Measurements from ENCODE around the gene PIRT.
A peak's percentile ranks its signal among the peaks of the same experiment; 100 is the strongest.

DNA sequence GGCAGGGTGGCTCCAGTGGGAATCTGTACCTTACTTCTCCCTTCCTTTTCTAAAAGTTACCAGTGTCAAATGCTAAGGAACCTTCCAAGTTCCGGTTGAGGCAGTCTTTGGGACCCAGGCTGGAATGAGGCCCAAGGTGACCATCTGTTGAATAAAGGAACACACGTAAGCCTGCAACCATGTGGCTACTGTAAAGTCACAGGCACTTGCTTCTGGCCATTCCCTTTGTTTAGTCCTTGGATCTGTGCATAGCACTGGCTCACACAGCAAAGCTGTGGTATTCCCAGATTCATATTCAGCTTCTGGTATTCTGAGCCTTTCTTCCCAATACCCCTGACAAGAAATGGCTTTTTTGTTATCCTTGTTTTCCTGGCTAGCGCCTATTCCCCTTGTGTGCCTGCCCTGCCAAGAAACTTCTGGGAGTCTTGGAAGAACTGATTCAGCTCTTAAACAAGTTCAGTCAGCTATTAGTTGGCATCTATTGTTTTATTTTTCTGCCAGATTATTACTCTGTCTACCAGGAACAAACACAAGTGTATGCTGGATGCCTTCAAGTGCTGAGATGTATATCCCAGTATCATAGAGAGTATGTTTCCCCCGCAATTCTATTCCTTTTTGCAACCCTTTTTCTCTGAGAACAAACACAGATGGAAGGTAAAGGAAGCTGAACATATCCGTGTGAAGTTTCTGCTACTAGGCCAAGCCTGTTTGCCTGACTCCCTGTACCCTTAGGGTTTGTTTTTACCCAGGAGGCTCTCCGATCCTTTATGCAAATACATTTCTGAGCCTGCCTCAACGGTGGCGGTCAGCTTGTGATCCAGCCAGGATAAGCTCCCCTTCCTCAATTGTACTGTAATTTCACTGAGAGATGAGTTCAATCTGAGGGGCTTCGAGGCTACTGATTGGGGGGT is 47.1 kb downstream of the PIRT start:
- TF ChIP-seq POLR2AphosphoS5 (IDR thresholded peaks at IDR 0.05; ENCODE audit: low read depth, low read length) (peak; percentile 23; the same call in 1 of the 2 replicates), EZH2phosphoT487 (IDR thresholded peaks at IDR 0.05; ENCODE audit: borderline replicate concordance) (no peak), SP1 (IDR thresholded peaks at IDR 0.05; ENCODE audit: low read depth) (no peak), FOSL1 (IDR thresholded peaks at IDR 0.05; ENCODE audit: low read depth) (no peak), POLR2A (IDR thresholded peaks at IDR 0.05; ENCODE audit: borderline replicate concordance, extremely low read depth, insufficient read depth, insufficient read length) (no peak)
- TF ChIP-seq, protein P1, sequence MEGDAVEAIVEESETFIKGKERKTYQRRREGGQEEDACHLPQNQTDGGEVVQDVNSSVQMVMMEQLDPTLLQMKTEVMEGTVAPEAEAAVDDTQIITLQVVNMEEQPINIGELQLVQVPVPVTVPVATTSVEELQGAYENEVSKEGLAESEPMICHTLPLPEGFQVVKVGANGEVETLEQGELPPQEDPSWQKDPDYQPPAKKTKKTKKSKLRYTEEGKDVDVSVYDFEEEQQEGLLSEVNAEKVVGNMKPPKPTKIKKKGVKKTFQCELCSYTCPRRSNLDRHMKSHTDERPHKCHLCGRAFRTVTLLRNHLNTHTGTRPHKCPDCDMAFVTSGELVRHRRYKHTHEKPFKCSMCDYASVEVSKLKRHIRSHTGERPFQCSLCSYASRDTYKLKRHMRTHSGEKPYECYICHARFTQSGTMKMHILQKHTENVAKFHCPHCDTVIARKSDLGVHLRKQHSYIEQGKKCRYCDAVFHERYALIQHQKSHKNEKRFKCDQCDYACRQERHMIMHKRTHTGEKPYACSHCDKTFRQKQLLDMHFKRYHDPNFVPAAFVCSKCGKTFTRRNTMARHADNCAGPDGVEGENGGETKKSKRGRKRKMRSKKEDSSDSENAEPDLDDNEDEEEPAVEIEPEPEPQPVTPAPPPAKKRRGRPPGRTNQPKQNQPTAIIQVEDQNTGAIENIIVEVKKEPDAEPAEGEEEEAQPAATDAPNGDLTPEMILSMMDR (IDR thresholded peaks at IDR 0.05 in 2 of 3, conservative IDR thresholded peaks at IDR 0.05 in 1 of 3; ENCODE audit: borderline replicate concordance in 1 of 3, insufficient read depth in 1 of 3, low read depth in 2 of 3, low read length in 2 of 3): no peak
- TF ChIP-seq, protein P2, sequence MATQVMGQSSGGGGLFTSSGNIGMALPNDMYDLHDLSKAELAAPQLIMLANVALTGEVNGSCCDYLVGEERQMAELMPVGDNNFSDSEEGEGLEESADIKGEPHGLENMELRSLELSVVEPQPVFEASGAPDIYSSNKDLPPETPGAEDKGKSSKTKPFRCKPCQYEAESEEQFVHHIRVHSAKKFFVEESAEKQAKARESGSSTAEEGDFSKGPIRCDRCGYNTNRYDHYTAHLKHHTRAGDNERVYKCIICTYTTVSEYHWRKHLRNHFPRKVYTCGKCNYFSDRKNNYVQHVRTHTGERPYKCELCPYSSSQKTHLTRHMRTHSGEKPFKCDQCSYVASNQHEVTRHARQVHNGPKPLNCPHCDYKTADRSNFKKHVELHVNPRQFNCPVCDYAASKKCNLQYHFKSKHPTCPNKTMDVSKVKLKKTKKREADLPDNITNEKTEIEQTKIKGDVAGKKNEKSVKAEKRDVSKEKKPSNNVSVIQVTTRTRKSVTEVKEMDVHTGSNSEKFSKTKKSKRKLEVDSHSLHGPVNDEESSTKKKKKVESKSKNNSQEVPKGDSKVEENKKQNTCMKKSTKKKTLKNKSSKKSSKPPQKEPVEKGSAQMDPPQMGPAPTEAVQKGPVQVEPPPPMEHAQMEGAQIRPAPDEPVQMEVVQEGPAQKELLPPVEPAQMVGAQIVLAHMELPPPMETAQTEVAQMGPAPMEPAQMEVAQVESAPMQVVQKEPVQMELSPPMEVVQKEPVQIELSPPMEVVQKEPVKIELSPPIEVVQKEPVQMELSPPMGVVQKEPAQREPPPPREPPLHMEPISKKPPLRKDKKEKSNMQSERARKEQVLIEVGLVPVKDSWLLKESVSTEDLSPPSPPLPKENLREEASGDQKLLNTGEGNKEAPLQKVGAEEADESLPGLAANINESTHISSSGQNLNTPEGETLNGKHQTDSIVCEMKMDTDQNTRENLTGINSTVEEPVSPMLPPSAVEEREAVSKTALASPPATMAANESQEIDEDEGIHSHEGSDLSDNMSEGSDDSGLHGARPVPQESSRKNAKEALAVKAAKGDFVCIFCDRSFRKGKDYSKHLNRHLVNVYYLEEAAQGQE (IDR thresholded peaks at IDR 0.05; ENCODE audit: low read depth): no peak

Measured in HCT116 (cell line).